ENCODE measurements around the gene USP10. TPM values are rescaled to one million over a fixed set of nuclear protein-coding genes. Genes with fewer than 3 reads are reported as not detected.

USP10 gene, protein sequence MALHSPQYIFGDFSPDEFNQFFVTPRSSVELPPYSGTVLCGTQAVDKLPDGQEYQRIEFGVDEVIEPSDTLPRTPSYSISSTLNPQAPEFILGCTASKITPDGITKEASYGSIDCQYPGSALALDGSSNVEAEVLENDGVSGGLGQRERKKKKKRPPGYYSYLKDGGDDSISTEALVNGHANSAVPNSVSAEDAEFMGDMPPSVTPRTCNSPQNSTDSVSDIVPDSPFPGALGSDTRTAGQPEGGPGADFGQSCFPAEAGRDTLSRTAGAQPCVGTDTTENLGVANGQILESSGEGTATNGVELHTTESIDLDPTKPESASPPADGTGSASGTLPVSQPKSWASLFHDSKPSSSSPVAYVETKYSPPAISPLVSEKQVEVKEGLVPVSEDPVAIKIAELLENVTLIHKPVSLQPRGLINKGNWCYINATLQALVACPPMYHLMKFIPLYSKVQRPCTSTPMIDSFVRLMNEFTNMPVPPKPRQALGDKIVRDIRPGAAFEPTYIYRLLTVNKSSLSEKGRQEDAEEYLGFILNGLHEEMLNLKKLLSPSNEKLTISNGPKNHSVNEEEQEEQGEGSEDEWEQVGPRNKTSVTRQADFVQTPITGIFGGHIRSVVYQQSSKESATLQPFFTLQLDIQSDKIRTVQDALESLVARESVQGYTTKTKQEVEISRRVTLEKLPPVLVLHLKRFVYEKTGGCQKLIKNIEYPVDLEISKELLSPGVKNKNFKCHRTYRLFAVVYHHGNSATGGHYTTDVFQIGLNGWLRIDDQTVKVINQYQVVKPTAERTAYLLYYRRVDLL
- total RNA-seq (2013), result 37.5 TPM
- polyA plus RNA-seq, result 100 to 1,000 TPM in 1 of 3 donors, 10 to 100 TPM in 2; 38.7 to 115 (median 90.9) TPM
- polyA minus RNA-seq, result 40.3 and 78.7 TPM in 2 replicates
- 34.2 to 106 (median 83.1) reads per million in 11 experiments for total RNA-seq

DNA sequence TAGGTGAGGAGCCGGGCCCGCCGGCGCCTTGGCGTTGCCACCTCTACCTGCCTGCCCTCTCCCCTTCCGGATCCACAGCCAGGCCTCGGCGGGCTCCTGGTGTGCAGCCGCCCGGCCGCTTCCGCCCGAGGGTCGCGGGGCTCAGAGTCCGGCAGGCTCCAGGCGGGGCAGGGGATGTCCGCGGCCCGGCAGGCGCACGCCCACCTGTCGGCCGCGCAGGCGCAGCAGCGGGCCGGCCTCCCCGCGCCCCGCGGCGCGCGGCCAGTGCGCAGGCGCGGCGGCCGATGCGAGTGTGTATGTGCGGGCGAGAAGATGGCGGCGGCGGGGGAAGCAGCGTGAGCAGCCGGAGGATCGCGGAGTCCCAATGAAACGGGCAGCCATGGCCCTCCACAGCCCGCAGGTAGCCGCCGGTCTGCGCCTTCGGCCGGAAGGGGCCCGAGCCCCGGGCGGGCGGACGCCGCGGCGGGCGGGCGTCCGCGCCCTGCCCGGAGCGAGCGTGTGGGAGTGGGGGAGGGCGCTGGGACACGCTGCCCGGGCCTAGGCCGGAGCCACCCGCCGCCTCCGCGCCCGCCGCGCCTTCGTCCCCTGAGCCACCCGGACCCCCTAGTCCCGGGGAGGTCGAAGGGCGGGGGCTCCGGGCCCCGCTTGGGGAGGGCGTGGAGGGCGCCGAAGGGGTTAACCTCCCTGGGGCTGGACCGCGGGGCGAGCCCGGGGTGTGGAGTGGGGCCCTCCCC, at the start of gene USP10:
TSS of gene USP10 (plus strand) at position 289 of the 734 bp plus-strand sequence. CDS start at position 380, 91 bp downstream.
- H3K27ac Mint-ChIP-seq, result peak within 1 kb of the TSS; percentile 87 to 94 (median 91)
- under 1% methylated on average over 94 of the region's 97 CpGs for WGBS (ENCODE audit: insufficient coverage)
- Histone ChIP-seq H4K20me1 (ENCODE audit: insufficient read depth, low read length) (peaks cover 45% of the 10 kb centered on the region), H3K27me3 (ENCODE audit: control insufficient read depth in 2 of 2, insufficient read depth in 2 of 2, low read length in 2 of 2) (no peaks in the 10 kb centered on the region), H3K4me1 (ENCODE audit: control insufficient read depth in 1 of 2, insufficient read depth in 2 of 2, low read length in 2 of 2) (peaks cover 13 to 35% of the 10 kb centered on the region in 2 donors), H2AFZ (ENCODE audit: insufficient read depth, low read depth, low read length, poor library complexity, severe bottlenecking) (peak within 1 kb of the TSS; percentile 98), H3K36me3 (replicated peaks in 1 of 2; ENCODE audit: control insufficient read depth in 1 of 2, insufficient read depth in 2 of 2, low read length in 2 of 2) (no peaks in the 10 kb centered on the region), H3K4me3 (replicated peaks in 1 of 3; ENCODE audit: low read depth in 2 of 3, low read length in 3 of 3) (peak within 1 kb of the TSS; percentile 79 to 96 (median 89)), H3K4me2 (replicated peaks; ENCODE audit: extremely low read depth, low read length, poor library complexity, severe bottlenecking) (peak within 1 kb of the TSS; percentile 97), H3K9ac (ENCODE audit: insufficient read depth, low read length, poor library complexity, severe bottlenecking) (peak within 1 kb of the TSS; percentile 94), H3K9me3 (replicated peaks in 1 of 2; ENCODE audit: control insufficient read depth in 1 of 2, insufficient read depth in 1 of 2, low read length in 2 of 2) (no peaks in the 10 kb centered on the region), H3K79me2 (ENCODE audit: insufficient read depth, low read length) (peaks cover 57% of the 10 kb centered on the region), H3K27ac (ENCODE audit: low read depth in 1 of 2, low read length in 2 of 2) (peak within 1 kb of the TSS; percentile 63 to 88)
- H3K27me3 Mint-ChIP-seq (ENCODE audit: low read depth in 3 of 3), result peaks cover 0 to 1% (median 0%) of the 10 kb centered on the region in 3 donors
- TF ChIP-seq, protein P1, sequence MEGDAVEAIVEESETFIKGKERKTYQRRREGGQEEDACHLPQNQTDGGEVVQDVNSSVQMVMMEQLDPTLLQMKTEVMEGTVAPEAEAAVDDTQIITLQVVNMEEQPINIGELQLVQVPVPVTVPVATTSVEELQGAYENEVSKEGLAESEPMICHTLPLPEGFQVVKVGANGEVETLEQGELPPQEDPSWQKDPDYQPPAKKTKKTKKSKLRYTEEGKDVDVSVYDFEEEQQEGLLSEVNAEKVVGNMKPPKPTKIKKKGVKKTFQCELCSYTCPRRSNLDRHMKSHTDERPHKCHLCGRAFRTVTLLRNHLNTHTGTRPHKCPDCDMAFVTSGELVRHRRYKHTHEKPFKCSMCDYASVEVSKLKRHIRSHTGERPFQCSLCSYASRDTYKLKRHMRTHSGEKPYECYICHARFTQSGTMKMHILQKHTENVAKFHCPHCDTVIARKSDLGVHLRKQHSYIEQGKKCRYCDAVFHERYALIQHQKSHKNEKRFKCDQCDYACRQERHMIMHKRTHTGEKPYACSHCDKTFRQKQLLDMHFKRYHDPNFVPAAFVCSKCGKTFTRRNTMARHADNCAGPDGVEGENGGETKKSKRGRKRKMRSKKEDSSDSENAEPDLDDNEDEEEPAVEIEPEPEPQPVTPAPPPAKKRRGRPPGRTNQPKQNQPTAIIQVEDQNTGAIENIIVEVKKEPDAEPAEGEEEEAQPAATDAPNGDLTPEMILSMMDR (IDR thresholded peaks at IDR 0.05), result no peak
- peak within 1 kb of the TSS; percentile 94 to 95 for H3K4me3 Mint-ChIP-seq
- DNase-seq, result peak; percentile 63 to 84 (median 84)
- H3K9me3 Mint-ChIP-seq, result peaks cover 0 to 4% (median 0%) of the 10 kb centered on the region in 7 donors
- intact Hi-C loops (cut with micrococcal nuclease), result no loop called here
- peaks cover 3% of the 10 kb centered on the region in 2 donors for H3K36me3 Mint-ChIP-seq
- H3K4me1 Mint-ChIP-seq, result peaks cover 35% of the 10 kb centered on the region
